HL-60 (cell line): Measurements from ENCODE around the gene XNDC1N.

Experiments
- DNase-seq, 2 experiments: peaks; one replicate each; pipeline ENCODE4 v3.0.0-alpha.2; 2010 to 2020; ENCODE audit warnings: low read depth in 1 of 2, low spot score in 1 of 2
- H3K27ac ChIP-seq: fragments of 250-450 bp; sonication (Bioruptor Pico); replicated peaks from 2 replicates; pipeline ENCODE4 v1.5.1; 2020; ENCODE audit warnings: mild to moderate bottlenecking, moderate library complexity
- H3K27me3 ChIP-seq: fragments of 250-450 bp; sonication (Bioruptor Pico); 2 replicates; pipeline ENCODE4 v1.5.1; 2021; ENCODE audit warnings: mild to moderate bottlenecking, moderate library complexity; ENCODE audit not compliant: insufficient read depth, poor library complexity, severe bottlenecking
- H3K4me3 ChIP-seq: replicated peaks from 2 replicates; pipeline ENCODE4 v1.5.1; 2011; ENCODE audit warnings: mild to moderate bottlenecking, control low read depth, low read length; ENCODE audit not compliant: insufficient read depth
- CTCF ChIP-seq: IDR thresholded peaks from one replicate; pipeline ENCODE4 v1.5.1; 2011; ENCODE audit warnings: low read length, control low read depth, inconsistent platforms; ENCODE audit not compliant: insufficient read depth
- GABPA ChIP-seq: IDR thresholded peaks from 2 replicates; pipeline ENCODE4 v1.6.1; 2012; ENCODE audit warnings: low read depth
- POLR2AphosphoS5 ChIP-seq: IDR thresholded peaks from 2 replicates; pipeline ENCODE4 v1.6.1; 2012; ENCODE audit warnings: low read depth
- REST ChIP-seq: IDR thresholded peaks from 2 replicates; pipeline ENCODE4 v1.6.1; 2012; ENCODE audit warnings: low read depth; ENCODE audit not compliant: insufficient replicate concordance
- SPI1 ChIP-seq: IDR thresholded peaks from 2 replicates; pipeline ENCODE4 v1.6.1; 2012; ENCODE audit warnings: low read depth, mild to moderate bottlenecking, borderline replicate concordance

The XNDC1N gene

DNA sequence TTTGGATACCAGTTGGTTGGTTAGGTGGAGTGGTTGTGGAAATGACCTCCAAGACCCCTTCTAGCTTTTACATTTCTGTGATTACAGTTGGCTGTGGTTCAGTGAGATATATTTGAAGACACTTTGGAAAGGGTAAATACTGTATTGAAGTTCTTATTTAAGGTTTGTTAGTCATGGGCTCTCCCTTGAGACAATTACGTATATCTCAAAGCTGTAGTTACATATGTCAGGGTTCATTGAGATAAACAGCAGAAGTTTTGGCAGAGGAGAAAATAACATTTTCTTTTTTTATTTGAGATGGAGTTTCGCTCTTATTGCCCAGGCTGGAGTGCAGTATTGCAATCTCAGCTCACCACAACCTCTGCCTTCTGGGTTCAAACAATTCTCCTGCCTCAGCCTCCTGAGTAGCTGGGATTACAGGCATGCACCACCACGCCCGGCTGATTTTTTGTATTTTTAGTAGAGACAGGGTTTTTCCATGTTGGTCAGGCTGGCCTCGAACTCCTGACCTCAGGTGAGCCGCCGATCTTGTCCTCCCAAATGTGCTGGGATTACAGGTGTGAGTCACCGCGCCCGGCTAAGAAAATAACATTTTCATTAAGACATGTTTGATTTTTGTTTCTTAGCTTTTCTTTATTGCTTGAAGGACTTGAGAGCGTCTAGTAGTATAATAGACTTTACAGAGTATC lies 2.3 kb upstream of the XNDC1N start:
- no peak overlapping the region for H3K4me3 ChIP-seq
- no peak overlapping the region for H3K27ac ChIP-seq
- TF ChIP-seq POLR2AphosphoS5 (no peak), GABPA (no peak), CTCF (no peak), SPI1 (no peak), REST (no peak)
- no peak for DNase-seq
- no peaks in the 10 kb centered on the region for H3K27me3 ChIP-seq

DNA sequence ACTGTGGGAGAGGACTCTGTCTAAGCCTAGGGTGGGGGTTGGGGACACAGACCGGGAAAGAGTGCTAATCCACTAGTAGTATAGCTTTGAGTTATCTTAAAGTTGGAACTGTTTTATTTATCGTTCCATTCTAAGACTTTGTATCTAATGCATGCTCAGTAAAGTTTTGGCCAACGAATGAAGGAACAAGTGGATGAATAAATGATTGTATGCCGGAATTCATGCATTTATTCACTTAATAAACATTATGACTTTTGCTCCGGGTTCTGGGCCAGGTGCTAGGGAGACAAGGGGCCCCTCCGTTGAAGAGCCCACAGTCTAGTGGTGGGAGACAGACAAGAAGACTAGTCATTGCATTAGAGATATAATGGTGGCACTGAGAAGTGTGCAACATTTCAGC lies 1.1 kb upstream of the XNDC1N start:
- peak overlapping the region; percentile 99 for H3K27ac ChIP-seq
- no peak for TF ChIP-seq SPI1
- TF ChIP-seq POLR2AphosphoS5 = no peak
- TF ChIP-seq GABPA = no peak
- no peak for TF ChIP-seq REST
- no peak for TF ChIP-seq CTCF
- no peaks in the 10 kb centered on the region for H3K27me3 ChIP-seq
- no peak for DNase-seq
- peak overlapping the region; percentile 99 for H3K4me3 ChIP-seq

DNA sequence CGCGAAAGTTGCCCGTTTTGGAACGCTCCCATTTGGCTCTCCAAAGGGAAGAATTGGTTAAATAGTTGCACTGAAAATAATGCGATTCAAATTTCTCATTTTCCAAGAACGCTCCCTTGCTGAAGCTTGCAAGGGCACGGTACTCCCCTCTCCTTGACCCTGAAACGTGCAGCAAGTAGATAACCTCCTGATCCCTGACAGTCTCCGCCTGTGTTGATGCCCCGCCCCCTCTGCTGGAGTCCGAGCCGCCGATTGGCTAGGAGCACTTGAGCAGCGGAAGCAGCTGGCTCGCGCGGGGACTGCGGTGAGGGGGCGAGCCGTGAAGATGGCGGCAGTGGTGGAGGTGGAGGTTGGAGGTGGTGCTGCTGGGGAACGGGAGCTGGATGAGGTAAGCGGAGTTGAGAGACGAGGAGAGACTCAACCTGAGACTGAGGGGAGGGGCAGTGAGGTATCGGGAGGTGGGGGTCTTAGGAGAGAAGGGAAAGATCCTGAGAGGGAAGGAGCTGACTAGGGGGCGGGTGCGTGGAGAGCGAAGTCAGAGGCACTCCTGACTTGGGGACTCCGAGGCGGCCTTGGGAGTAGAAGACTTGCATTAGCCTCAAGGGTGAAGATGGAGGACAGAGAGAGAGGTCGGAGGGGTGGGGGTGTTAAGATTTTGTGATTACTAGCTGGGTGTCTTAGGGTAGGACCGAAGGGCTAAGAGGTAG lies 496 bp upstream of the XNDC1N start, which contains the start of gene RNF121:
RNF121 (plus strand) TSS at position 310 of the 707 bp plus-strand sequence; CDS start at position 326, 16 bp downstream.
- peak within 1 kb of the TSS; percentile 99 for H3K27ac ChIP-seq
- DNase-seq = peak; percentile 92 to 99
- H3K27me3 ChIP-seq = no peaks in the 10 kb centered on the region
- peak within 1 kb of the TSS; percentile 99 for H3K4me3 ChIP-seq
- TF ChIP-seq SPI1 = no peak
- no peak for TF ChIP-seq REST
- TF ChIP-seq CTCF = no peak
- peak; percentile 79 for TF ChIP-seq POLR2AphosphoS5
- no peak; the same call in 1 of the 2 replicates for TF ChIP-seq GABPA
